CMK (cell line): ENCODE results near the gene CFAP100.
A peak's percentile ranks its signal among the peaks of the same experiment; 100 is the strongest.

Source experiments
- DNase-seq: peaks from one replicate; pipeline ENCODE4 v3.0.0-alpha.2; 2010; ENCODE audit warnings: low read depth

Gene CFAP100

GRCh38 chr3:126375835-126376331 is 18.8 kb upstream of the CFAP100 start:
- DNase-seq, result no peak

- no peak for DNase-seq
Measured at GRCh38 chr3:126376444-126376843, 18.3 kb upstream of the CFAP100 start.

GRCh38 chr3:126377211-126377610 is 17.5 kb upstream of the CFAP100 start:
- no peak for DNase-seq

GRCh38 chr3:126378341-126378751 is 16.4 kb upstream of the CFAP100 start:
- DNase-seq, result no peak

- DNase-seq, result no peak
Measured at GRCh38 chr3:126380011-126380768, 14.5 kb upstream of the CFAP100 start.

- no peak for DNase-seq
Measured at GRCh38 chr3:126381966-126382365, 12.7 kb upstream of the CFAP100 start.

GRCh38 chr3:126389112-126389793 is 5.5 kb upstream of the CFAP100 start:
- DNase-seq, result peak; percentile 36

- no peak for DNase-seq
Measured at GRCh38 chr3:126389794-126390146, 4.9 kb upstream of the CFAP100 start.

GRCh38 chr3:126390201-126390600 is 4.5 kb upstream of the CFAP100 start:
- no peak for DNase-seq

GRCh38 chr3:126390751-126391150 is 4.0 kb upstream of the CFAP100 start:
- no peak for DNase-seq

GRCh38 chr3:126391631-126392030 is 3.1 kb upstream of the CFAP100 start:
- DNase-seq, result no peak

GRCh38 chr3:126392246-126392645 is 2.5 kb upstream of the CFAP100 start:
- no peak for DNase-seq

- no peak for DNase-seq
Measured at GRCh38 chr3:126393563-126393962, 1.1 kb upstream of the CFAP100 start.

GRCh38 chr3:126394977-126395321 is 240 bp downstream of the CFAP100 start:
- no peak for DNase-seq

GRCh38 chr3:126395846-126396513 is 1.3 kb downstream of the CFAP100 start:
- no peak for DNase-seq

GRCh38 chr3:126396536-126396935 is 1.8 kb downstream of the CFAP100 start:
- no peak for DNase-seq

- DNase-seq, result no peak
Measured at GRCh38 chr3:126397610-126398422, 3.1 kb downstream of the CFAP100 start.

- no peak for DNase-seq
Measured at GRCh38 chr3:126398423-126399350, 4.0 kb downstream of the CFAP100 start.

GRCh38 chr3:126399351-126399735 is 4.6 kb downstream of the CFAP100 start:
- no peak for DNase-seq

GRCh38 chr3:126399756-126400155 is 5.0 kb downstream of the CFAP100 start:
- no peak for DNase-seq

- DNase-seq, result no peak
Measured at GRCh38 chr3:126401611-126402160, 7.0 kb downstream of the CFAP100 start.
